GM18873 (cell line): ENCODE data around the gene NLRP5.
"Not testable (repeated sequence)": the region's sequence is repeated elsewhere in the genome, so short reads cannot be mapped to it uniquely, and the experiment has no call there.

Source experiments
- ATAC-seq: cut with Tn5 transposase; IDR thresholded peaks from one replicate; pipeline ENCODE4 v1.9.1; 2021; ENCODE audit warnings: mild to moderate bottlenecking, moderate library complexity, moderate number of reproducible peaks; ENCODE audit not compliant: unreplicated experiment, low FRiP score

NLRP5 gene

DNA sequence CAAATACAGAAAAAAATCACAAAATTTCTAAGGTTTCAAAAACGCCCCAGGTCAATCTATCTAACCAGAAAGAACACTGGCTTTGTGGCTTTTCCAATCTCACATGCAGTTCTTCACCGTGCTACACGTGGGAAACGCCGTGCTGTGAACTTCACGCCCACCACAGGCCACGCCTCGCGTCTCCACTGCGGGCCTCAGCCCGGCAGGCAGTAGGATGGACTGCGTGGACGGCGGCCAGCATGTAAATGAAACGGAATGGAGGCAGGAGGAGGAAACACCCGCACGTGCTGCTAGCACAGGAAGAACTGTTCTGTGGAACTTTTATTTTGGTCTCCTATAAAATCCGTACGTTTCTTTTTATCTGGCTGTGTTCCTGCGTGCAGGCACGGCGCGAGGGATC lies 110.7 kb downstream of the NLRP5 start:
- ATAC-seq: no peak

DNA sequence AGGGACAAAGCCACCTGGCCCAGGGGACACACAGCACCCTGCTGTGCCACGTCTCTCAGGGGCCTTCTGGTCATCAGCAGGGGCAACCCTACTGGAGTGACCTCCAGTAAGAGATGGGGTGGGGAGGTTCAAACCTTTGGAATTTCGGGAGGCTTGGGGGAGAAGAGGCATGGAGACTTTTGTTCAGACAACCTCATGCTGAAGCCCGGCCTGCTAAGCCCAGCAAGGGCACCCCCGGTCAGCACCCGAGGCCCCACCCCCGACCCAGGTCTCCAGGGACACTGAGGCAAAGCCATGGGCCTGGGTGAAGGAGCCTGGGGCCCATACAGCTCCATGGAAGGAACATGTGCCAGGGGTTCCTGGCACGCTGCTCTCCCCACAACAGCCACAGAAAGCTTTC lies 111.2 kb downstream of the NLRP5 start:
- ATAC-seq: no peak

DNA sequence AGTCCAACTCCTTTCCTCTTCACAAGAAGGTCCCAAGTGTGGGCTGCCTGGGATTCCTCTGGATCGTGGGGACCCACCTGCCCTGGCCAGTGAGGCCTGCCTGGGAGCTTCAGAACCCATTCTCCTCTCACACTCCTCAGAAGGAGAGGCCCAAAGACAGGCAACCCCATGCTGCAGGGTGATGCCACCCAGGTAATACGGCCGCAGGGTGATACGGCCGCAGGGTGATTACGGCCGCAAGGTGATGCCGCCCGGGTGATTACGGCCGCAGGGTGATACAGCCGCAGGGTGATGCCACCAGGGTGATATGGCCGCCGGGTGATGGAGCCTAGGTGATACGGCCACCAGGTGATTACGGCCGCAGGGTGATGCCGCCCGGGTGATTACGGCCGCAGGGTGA lies 111.7 kb downstream of the NLRP5 start:
- ATAC-seq: not testable (repeated sequence)

DNA sequence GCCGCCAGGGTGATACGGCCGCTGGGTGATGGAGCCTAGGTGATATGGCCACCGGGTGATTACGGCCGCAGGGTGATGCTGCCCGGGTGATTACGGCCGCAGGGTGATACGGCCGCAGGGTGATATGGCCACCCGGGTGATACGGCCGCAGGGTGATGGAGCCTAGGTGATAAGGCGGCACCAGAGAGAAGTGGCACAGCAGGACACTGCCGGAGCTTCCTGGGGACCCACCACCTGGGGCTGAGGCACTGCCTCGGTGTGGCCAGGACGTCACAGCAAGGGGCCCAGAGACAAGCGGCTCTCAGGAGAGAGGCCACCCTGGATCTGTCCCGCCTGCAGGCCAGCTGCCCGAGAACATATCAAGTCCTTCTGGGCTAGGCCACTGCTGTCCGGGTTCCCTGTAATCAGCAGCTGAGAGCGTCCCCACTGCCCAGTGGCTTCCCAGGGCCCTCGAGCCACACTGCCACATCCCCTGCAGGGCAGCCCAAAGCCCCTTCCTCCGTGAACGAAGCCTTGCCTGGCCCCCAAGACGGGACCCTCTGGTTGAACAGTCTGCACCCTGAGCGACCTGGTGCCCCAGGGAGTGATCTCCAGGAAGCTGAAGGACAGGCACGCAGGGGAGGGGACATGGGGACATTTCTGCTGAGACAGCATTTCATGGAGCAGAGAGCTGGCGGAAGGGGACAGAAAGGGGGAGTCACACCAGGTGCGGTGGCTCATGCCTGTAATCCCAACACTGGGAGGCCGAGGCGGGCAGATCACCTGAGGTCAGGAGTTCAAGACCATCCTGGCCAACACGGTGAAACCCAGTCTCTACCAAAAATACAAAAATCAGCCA lies 112.4 kb downstream of the NLRP5 start:
- no peak for ATAC-seq

DNA sequence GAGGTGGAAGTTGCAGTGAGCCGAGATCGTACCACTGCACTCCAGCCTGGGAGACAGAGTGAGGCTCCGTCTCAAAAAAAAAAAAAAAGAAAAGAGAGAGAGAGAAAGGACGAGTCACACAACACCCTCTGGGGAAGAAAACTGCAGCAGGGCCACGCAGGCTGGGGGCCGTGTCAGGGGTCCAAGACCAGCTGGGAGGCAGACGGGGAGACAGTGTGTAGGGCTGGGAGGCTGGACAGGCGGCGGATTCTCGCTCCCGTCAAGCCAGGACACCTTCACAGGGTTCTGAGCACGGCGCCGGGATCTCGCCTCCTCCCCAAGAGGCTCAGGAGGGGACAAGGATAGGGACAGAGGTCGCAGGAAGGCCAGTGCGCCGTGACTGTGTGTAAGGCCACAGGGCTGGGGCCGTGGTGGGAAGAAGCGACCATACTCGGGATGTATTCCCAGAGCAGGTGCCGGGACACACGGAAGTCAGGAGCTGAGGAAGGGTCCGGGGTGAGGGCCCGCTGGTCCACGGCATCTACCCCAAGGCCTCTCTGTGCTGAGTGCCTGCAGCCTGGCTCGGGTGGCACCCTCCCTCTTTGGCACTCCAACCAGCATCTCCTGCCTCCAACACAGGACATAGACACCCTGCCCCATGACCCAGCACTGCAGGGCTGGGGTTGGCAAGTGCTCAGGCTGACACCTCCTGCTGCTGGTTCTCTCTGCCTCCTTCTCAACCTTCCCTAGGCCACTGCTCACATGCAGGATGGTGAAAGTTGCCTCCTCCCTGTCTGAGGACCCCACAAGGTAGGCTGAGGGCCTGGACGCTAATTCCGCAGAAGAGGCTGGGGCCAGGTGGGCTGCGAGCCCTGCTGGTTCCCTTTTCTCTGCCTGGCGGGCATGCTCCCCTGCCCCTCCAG lies 113.3 kb downstream of the NLRP5 start:
- no peak for ATAC-seq

DNA sequence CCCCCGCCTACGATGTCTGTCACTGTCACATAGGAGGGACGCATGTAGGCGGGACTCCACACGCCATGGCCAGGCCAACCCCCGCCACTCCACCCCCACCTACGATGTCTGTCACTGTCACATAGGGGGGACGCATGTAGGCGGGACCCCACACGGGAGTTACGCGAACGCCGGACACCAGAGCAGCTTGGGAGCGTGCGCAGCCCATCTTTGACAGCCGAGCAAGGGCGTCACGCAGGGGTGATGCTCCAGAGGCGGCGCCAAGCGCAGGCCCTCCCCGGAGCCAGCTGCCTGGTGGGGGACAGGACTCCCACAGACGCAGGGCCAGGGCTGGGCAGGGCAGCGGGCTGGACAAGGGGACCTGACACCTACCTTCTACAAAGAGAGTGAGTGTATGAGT lies 114.5 kb downstream of the NLRP5 start:
- no peak for ATAC-seq

DNA sequence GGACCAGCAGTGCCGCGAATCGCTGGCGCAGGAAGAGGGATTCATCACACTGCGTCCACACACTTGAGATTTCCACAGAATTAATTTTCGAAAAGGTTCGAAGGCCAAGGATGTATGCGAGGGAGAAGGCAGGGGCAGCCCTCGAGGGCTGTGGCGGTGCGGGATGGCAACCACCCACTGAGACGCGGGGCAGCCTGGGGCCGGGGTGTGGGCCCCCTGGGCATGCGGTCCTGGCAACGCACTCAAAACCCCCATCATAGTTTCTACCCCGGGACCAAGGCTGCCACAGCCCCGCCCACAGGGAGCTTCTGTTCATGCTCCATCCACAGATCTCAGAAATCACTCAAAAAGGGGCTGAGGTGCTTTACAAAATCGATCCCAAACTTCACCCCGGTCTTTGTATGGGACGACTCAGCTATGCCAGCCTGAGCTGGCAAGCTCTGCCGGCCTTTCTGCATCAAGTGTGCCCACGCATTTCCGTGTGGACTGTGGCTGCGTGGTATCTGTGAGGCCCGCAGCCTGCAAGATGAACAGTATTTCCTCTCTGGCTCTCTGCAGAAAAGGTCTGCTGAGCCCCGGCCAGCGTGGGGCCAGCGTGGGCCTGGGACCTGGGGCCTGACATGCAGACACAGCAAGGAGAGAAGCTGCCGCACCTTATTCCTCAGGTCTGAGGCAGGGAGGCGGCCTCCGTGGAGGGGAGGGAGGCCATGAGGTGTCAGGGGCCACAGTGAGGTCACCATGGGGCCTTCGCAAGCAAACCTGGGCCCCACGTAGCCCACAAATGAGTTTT lies 115.4 kb downstream of the NLRP5 start:
- no peak for ATAC-seq

DNA sequence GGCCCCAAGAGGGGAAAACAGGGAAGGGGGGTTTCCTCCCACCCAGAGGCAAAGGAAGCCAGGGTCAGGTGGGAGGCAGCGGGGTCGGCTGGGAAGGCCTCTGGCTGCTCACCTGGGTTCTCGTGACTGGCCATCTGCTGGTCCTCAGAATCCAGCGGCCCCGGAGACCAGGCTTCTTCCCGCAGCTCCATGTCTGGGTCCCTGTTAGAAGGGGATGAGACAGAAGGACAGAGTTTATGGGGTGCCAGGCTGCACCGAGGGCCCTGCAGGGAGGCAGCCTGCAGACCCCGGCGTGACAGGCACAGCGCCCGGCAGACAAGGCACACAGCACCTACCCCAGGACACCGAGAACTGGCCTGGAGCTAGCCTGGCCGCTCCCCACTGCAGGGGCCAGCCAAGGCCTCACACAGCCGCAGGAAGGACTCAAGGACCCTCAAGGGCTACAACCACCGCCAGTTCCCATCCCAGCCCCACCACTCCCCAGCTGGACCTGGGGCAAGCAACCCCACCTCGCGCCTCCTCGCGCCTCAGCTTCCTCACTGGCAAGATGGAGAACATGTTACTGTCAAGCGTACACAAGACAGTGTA lies 116.5 kb downstream of the NLRP5 start:
- no peak for ATAC-seq

DNA sequence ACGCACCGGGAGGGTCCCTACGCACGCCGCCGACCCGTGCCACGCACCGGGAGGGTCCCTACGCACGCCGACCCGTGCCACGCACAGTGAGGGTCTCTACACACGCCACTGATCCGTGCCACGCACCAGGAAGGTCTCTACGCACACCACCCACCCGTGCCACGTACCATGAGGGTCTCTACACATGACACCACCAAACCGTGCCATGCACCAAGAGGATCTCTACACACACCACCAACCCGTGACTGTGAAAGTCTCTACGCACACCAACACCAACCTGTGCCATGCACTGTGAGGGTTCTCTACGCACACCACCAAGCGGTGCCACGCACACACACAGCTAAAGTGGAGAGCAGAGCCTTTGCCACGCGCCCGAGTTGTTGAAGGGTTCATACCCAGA lies 117.8 kb downstream of the NLRP5 start:
- ATAC-seq: no peak

DNA sequence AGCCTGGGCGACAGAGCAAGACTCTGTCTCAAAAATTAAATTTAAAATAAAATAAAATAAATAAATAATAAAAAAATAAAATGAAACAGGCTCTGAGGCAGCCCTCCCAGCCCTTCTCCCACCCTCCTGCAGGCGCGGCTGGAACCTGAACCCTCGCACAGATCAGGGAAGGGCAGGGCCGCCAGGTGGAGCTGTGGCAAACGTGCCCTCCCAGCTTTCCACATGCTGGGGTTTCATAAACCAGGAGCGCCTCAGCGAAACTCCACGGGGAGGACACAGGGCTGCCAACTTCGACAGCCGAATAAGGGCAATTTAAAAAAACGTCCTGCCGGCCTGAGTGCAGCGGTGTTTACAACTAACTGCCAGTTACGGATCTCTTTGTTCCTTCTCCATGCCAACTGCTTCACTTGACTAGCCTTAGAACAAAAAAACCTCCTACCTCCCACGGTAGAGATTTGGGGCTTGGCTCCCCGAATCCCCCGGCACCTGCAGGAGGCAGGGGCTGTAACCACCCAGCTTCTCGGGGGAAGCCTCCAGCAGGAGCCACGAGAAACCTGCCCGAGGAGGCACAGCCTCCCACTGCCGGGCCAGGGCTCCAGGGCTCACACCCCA lies 118.6 kb downstream of the NLRP5 start:
- ATAC-seq: no peak

DNA sequence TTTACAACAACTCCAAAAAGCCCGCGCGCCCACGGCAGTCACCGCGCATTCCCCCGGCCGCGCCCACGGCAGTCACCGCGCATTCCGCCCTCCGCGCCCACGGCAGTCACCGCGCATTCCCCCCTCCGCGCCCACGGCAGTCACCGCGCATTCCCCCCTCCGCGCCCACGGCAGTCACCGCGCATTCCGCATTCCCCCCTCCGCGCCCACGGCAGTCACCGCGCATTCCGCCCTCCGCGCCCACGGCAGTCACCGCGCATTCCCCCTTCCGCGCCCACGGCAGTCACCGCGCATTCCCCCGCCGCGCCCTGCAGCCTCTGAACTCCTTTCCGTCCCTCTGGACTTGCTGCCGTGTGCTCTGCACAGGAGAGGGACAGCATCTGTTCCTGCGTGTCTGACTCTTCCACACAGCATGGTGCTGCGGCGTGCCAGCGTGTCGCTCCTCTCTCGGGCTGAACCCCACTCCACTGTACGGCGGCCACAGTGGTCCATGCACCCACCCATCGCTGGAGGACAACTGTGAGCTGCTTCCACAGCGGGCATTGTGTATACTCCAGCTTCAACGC lies 119.3 kb downstream of the NLRP5 start:
- ATAC-seq: not testable (repeated sequence)

DNA sequence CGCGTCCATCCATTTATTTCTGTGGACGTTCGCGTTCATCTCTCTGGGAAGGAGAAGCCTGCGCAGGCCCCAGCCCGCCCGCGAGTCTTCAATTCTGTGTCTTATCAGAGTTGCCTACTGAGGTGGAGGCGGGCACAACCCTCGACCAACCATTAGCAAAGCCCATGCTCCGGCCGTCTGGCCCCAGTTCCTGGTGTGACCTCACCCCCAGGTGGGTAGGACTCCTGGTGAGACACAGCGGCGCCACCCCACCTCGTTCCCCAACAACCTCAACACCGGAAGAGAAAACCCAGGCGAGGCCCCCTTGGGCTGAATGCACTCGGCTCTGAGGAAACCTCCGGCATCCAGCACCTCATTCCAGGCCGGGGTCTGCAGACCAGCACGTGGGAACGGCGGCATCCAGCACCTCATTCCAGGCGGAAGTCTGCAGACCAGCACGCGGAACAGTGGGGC lies 119.8 kb downstream of the NLRP5 start:
- no peak for ATAC-seq

DNA sequence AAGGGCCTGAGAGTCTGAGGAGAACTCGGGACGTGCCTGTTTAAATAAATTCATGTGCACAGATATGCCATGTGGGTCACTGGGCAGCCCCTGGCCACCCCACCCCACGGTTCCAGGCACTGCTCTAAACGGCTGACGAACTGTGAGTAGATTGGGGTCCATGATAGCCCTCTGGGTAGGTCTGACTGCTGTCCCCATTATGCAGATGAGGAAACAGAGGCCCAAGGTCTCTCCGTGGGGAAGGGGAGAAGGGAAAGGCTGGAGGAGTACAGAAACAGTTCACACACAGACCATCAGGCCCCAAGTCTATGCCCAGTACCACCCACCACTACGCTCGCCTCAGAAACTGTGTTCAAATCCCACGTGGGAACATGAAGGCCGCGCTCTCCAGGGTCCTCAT lies 120.4 kb downstream of the NLRP5 start:
- no peak for ATAC-seq

DNA sequence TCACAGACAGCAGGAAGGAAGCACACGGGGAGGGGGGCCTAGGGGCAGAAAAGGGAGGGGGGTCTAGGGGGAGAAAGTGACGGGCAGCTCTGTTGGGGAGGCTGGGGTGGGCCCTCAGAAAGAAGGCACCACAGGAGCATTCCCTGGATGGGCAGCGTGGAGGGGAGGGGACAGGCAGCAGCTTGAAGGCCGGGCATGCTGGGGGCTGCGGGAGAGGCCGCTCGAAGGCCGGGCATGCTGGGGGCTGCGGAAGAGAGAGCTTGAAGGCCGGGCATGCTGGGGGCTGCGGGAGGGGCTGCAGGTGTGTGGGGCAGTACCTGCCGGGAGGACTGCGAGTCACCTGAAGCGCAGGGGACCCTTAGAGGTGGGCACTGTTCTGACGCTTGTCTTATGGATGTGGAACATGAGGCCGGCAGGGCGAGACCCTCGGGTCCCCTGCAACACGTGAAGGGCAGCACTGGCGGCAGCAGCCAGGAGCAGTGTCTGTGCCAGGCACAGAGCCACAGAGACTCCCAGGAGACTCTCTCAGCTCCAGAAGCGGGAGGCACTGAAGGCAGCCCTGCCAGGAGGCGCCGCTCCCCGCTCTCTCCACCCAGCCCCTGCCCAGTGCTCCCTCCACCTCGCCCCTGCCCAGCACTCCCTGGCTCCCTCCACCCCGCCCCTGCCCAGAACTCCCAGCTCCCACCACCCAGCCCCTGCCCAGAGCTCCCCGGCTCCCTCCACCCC lies 121.2 kb downstream of the NLRP5 start:
- ATAC-seq: no peak

DNA sequence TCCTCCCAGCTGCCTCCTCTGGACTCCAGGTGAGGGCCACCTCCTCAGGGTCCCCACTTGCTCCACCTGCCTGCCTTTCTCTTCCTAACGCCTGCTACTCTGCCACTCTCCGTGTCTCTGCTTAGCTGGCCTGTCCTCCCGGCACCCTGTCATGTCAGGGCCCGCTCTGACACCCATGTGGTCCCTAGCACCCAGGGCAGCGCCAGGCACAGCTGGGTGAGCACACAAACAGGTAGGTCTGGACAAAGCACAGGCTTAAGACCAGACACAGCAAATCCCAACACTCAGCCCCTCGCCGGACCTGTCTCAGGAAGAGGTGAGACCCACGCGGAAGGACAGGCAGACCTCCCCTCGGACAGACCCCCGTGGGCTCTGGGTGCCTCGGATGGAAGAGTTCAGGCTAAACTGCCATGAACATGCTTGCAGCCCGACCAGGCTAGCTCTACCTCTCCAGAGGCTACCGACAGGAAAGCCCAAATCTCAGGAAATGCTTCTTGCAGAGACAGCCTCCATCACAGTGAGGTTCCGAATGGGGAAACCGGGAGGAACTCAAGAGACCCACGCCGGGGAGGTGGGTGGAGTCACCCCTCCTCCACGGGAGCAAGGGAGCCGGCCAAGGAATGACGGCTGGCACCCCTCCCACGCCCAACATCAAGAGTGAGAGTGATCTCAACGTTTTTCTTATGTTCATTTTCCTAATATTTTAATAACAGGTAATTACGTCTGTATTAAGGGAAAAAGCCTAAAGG lies 122.0 kb downstream of the NLRP5 start:
- ATAC-seq: no peak

DNA sequence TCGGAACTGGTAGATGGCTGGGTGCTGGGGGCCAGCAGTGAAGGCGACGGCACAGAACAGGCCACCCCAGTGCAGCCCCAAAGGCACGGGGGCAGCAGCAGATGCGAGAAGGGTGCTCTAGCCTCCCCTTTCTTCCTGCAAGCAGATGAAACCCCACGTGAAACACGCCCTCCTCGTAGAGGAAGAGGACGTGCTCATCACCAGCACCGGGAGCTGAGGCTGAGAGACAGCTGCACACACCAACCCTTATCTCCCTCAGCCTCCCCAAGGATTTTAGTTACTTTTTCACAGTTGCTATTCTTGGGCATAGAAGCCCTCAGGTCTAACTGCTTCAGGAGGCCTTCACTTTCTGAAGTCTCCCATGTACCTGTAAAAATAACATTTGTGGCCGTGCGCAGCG lies 122.7 kb downstream of the NLRP5 start:
- no peak for ATAC-seq

DNA sequence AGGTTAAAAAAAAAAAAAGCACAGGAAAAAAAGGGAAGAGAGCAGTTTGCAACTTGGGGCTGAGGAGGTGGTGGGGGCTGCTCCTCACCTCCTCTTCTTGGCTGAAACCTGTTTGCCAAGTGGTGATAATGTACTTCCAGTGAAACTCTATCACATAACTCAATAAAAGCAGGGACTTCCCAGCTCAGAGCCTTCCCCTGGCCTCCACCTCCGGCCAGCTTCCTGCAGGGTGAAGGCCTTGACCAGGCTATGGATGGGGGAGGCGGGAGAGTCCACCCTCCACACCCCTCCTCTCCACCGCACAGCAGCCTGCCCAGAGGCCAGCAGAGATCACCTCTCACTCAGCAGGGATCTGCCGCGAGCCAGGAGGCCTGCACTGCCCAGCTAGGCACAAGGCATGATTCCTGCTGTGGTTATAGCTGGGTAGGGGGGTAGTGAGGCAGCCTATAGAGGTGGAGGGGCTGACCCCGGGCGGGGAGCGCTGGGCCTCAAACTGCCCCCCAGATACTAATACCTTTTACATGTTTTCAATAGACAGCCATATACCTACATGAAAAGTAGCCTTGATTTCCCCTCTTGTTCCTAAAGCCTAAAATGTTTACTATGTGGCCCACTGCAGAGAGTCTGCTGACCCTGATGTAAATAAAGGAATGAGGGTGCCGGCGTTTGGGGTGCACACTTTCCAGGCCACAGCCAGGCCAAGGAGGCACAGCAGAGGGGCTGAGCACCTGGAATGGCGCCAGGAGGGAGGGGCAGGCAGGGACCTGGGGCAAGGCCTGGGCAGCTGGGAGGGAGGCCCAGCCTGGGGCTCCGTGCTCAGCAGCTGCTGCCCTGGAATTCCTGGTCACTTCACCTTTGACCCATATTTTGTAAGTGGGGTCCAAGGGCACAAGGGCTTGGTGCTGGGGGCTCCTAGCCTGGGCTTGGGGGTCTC lies 124.2 kb downstream of the NLRP5 start:
- ATAC-seq: no peak
